ENCODE data around the gene HYLS1.
A peak's percentile ranks its signal among the peaks of the same experiment; 100 is the strongest.
"Not testable (repeated sequence)": the region's sequence is repeated elsewhere in the genome, so short reads cannot be mapped to it uniquely, and the experiment has no call there.

HYLS1 gene, protein sequence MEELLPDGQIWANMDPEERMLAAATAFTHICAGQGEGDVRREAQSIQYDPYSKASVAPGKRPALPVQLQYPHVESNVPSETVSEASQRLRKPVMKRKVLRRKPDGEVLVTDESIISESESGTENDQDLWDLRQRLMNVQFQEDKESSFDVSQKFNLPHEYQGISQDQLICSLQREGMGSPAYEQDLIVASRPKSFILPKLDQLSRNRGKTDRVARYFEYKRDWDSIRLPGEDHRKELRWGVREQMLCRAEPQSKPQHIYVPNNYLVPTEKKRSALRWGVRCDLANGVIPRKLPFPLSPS

DNA sequence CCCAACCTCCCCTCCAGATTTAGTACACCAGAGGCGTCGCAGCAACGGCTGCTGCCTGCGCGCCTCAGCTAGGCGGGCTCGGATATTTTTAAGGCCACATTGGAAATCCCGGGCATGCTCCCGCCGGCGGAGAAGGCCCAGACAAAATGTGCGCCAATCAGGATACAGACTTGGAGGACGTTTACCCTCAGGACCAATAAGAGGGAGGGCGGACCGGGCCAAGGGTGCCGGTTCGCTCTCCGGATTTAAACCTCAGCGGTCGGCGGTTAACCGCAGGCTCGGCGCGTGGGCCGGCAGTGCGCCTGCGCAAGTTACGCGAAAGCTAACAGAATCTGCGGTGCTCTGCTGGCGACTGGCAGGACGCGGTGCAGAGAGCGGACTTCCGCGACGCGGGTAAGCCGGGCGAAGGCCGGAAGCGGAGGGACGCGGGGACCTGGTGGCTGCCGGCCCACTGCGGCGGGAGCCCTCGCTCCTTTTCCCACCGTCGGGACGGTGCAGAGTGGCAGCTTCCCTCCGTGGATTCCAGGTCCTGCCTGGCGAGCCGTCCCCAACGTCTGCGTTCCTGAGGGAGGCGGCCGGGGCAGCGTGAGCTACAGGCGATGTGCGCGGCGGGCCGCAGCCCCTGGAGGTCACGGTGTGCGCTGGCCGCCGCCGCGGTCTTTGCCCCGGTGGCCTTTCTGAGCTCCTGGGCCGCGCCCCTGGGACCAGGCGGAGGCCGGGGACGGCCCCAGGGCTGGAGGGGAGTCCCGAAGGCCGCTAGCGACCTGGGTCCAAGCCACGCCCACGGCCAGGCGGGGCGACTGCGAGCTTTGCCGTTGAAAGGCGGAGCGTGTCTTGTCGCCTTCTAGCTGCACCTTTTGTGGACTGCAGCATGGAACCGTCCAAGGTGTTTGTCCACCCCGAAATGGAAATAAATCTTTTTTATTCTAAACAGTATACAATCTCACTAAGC, at the start of gene HYLS1:
Gene HYLS1 (plus strand): TSS at position 296 of the 952 bp plus-strand sequence. CDS start 11,701 bp downstream, outside the sequence.
- peak; percentile 82 to 88 for DNase-seq (ENCODE audit: low read depth in 1 of 2, low spot score in 1 of 2)

DNA sequence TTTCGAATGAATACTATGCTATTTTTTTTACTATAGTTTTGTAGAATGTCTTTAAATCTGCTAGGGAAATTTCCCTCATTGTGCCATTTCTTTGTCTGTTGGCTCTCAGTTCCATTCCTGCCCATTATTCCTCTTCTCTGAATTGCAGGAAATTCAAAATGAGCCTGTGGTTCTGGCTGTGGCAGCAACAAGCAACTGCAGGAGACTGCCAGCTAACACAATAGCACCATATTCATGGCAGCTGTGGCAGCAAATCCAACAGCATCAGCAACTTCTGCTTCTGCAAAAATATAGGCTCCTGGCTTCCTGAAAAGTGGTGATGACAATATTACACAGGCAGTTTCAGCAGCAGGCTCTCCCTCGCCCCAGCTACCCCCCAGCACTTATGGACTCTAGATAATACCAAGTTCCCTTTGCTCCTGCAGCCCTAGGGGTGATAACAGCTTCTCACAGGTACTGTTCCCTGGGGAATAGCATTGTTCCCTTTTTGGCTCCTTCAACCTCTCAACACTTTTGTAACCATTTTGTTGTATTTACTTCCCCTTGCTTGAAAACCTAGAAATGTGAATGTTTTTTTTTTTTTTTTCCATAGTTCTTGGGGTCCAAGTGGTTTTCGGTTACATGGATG, 45.0 kb upstream of the HYLS1 start:
- DNase-seq (ENCODE audit: low read depth in 1 of 2, low spot score in 1 of 2) = no peak

DNA sequence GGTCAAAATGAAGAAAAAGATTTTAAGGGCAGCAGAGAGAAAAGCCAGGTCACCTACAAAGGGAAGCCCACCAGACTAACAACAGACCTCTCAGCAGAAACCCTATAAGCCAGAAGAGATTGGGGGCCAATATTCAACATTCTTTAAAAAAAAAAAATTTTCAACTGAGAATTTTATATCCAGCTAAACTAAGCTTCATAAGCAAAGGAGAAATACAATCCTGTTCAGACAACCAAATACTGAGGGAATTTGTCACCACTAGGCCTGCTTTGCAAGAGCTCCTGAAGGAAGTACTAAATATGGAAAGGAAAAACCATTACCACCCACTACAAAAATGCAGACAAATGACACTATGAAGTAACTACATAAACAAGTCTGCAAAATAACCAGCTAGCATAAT, 41.3 kb upstream of the HYLS1 start:
- DNase-seq (ENCODE audit: low read depth in 1 of 2, low spot score in 1 of 2) = no peak

DNA sequence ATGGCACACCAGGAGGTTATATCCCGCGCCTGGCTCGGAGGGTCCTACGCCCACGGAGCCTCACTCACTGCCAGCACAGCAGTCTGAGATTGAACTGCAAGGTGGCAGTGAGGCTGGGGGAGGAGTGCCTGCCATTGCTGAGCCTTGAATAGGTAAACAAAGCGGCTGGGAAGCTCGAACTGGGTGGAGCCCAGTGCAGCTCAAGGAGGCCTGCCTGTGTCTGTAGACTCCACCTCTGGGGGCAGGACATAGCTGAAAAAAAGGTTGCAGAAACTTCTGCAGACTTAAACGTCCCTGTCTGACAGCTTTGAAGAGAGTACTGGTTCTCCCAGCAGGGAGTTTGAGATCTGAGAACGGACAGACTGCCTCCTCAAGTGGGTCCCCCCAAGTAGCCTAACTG, 29.8 kb upstream of the HYLS1 start:
- DNase-seq (ENCODE audit: low read depth in 1 of 2, low spot score in 1 of 2) = not testable (repeated sequence)

DNA sequence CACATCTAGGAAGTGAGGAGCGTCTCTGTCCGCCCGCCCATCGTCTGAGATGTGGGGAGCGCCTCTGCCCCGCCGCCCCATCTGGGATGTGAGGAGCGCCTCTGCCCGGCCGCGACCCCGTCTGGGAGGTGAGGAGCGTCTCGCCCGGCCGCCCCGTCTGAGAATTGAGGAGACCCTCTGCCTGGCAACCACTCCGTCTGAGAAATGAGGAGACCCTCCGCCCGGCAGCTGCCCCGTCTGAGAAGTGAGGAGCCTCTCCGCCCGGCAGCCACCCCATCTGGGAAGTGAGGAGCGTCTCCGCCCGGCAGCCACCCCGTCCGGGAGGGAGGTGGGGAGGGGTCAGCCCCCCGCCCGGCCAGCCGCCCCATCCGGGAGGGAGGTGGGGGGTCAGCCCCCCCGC, 24.7 kb upstream of the HYLS1 start:
- DNase-seq (ENCODE audit: low read depth in 1 of 2, low spot score in 1 of 2) = not testable (repeated sequence)

DNA sequence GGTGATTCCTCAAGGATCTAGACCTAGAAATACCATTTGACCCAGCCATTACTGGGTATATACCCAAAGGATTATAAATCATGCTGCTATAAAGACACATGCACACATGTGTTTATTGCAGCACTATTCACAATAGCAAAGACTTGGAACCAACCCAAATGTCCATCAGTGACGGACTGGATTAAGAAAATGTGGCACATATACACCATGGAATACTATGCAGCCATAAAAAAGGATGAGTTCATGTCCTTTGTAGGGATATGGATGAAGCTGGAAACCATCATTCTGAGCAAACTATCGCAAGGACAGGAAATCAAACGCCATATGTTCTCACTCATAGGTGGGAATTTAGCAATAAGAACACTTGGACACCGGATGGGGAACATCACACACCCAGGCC, 22.1 kb upstream of the HYLS1 start:
- not testable (repeated sequence) for DNase-seq (ENCODE audit: low read depth in 1 of 2, low spot score in 1 of 2)

DNA sequence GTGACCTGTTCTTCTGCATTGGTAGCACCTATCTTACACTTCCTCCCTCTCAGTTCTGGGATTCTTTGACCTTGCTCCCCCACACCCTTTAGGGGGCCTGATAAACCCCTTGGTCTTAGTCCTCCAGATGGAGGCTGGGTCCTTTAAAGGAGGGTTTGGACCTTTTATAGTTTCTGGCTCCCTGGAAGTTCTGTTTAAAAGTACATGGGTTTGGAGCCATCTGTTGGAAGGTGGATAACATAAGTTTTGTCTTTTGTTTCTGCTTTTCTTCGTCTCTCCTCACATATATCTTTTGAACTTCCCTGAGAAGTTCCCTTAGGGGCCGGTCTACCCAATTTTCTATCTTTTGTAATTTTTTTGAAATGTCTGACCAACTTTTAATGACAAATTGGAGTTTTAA, 17.9 kb upstream of the HYLS1 start:
- DNase-seq (ENCODE audit: low read depth in 1 of 2, low spot score in 1 of 2) = no peak

DNA sequence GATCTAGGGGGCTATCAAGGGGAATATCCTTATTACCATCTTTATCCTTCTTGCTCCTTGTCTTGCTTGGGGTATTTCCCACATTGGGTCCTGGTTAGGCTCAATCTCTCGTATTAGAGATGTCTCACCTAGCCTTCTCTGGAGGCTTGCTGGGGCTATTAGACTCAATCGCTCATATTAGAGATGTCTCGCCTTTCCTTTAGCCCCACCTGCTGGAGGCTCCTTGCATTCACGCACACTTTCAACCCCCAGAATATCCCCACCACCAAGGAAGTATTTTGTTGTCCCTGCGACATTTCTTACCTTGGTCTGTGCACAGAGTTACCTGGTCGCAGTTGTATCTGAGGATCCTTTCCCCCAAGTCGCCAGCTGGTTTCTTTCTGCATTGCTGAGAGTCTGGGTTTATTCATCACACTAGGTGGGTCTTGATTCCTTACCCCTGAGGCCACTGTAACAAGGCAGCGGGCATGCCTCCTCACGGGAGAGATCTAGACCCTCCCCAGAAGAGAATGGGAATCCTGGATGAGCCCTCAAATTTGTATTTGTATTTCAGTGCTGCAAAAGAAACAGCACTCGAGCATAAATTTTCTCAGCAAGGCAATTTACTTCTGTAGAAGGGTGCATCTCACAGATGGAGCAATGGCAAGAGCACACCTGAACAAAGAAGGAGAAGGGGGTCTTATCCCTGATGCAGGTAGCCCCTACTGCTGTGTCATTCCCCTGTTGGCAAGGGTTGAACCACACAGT, 15.9 kb upstream of the HYLS1 start:
- no peak for DNase-seq (ENCODE audit: low read depth in 1 of 2, low spot score in 1 of 2)

DNA sequence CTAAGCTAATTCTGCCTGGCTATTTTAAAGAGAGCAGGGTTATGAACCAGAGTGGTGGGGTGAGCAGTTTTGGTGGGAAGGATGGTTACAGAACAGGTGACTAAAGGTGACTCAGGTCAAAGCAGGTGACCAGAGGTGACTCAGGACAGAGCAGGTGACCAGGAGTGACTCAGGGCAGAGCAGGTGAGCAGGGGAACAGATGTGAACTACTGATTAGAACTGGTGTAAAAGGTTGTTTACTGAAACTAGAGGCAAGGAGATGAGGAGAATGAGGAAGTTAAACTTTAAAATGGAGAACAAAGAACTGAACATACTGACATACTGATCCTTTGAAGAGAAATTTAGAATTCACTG, 15.4 kb upstream of the HYLS1 start:
- DNase-seq (ENCODE audit: low read depth in 1 of 2, low spot score in 1 of 2) = no peak

DNA sequence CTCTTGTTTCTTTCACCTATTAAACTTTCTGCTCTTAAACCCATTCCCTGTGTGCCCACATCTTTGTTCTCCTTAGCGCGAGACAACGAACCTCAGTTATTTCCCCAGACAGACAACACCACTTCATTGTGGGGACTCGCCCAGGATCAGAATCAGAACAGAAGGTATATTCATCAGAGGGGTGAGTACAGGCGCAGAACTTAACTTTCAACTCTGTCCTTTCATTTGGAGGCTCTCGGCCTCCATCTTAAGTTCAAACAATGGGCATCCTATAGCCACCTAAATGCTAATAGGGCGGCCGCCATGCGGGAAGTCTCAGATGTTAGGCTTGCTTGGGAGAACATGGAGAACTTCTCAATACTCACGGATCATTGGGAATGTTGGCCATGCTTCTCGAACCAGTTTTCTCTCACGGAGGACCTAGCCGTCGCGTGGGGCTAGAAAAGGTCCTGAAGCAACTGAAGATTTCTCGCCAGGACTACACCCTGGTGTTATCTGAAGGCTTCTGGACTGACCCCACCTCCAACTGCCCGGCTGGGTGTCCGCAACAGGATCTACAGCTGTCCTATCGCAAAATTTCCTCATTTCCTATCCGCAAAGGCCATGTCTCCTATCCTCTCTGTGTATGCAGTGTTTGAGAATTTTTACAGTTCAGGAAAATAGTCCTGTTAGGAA, 13.4 kb upstream of the HYLS1 start:
- DNase-seq (ENCODE audit: low read depth in 1 of 2, low spot score in 1 of 2) = no peak

DNA sequence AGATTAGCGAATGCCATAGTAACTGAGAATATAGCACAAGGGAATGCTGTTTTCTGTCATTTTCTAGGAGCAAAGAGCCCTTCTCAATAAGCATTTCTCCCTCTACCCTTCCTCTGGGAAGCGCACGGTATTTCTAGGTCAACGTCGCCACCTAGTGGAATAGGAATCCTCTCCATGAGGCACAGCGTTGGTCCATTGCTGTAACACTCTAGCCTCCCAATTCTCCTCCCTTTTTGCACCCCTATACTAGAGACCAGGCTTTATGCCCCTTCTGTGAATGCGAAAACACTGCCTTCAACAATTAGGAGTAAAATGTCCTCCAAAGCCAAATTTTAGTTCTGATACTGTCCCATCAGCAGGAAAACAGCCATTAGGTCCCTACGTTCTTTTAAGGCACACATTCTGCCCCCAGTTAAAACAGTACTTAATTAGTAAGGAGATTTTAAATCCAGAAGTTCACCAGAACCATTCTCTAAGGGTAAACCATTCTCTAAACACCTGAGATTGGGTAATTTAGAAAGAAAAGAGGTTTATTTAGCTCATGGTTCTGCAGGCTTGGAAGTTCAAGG, 12.8 kb upstream of the HYLS1 start:
- no peak for DNase-seq (ENCODE audit: low read depth in 1 of 2, low spot score in 1 of 2)

DNA sequence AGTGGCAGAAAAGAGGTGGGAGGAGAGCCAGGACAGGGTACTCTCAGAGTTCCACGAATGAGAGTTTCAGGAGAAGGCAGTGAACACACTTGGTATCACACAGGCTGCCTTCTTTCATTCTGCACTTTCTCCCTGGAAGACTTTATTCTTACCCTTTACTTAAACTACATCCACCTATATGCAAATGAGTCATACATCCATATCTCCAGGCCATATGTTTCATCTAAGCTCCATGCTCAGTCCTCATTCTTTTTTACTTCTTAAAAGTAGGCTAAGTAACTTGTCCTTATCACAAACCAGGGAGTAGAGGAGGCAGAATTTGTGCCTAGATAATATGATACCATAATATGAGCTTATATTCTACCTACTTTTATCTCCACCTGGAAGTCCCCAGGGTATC, 6.2 kb upstream of the HYLS1 start:
- no peak for DNase-seq (ENCODE audit: low read depth in 1 of 2, low spot score in 1 of 2)

DNA sequence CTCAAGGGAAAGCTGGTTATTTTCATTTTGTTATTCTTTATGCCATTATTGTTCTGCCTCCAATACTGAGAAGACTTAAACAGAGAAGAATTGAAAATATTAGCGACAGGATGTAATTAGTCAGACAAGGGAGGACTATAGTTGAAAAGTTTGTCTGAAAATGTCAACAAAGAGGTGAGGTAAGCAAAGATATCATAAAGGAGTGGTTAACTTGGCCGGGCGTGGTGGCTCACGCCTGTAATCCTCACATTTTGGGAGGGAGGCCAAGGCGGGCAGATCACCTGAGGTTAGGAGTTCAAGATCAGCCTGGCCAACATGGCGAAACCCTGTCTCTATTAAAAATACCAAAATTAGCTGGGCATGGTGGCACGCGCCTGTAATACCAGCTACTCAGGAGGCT, 4.1 kb upstream of the HYLS1 start:
- DNase-seq (ENCODE audit: low read depth in 1 of 2, low spot score in 1 of 2) = no peak

DNA sequence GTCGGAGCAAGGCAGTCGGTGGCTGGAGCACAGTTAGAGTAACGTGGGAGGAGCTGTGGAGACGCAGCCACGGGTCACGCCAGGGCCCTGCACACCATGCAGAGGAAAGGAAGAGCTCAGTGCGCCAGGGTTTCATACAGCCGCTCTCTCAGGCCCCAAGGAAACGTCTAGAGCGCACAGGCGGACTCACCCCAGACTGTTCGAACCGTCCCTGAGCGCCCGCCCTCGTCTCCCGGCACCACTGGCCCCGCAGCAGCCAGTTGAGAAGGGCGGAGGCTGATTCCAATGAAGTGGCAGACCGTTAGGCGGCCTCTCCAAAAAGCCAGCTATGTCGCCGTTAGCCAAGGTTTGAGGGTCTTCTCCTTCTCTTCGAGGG, 483 bp upstream of the HYLS1 start:
- DNase-seq (ENCODE audit: low read depth in 1 of 2, low spot score in 1 of 2) = no peak

DNA sequence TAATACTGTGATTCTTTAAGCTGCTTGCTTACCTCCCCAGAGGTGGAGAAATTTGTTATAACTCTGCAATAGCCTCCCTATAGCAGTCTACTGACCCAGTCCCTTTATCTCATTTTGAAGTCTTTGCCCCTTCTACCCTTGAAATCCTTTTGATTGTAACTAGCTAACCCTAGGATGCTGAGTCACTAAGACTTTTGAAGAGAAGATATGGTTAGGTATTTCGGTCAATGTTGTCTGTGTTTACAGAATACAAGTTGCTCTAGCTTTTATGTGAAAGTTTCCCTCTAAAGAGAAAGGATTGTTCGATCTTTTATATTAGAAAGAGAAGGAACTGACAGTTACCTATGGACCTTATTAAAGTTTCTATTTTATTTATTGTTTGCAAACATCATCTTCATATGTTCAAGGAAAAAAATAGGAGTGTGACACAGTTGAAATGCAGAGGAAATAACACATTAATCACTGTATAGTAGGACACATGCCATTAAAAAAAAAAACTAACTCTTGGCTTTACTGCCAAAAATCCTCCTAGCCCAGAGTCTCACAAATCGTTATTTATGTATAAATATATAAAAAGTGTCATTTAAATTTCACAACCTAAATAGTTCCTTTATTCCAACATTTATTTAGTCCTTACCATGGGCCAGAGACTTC, 3.1 kb downstream of the HYLS1 start:
- no peak for DNase-seq (ENCODE audit: low read depth in 1 of 2, low spot score in 1 of 2)

DNA sequence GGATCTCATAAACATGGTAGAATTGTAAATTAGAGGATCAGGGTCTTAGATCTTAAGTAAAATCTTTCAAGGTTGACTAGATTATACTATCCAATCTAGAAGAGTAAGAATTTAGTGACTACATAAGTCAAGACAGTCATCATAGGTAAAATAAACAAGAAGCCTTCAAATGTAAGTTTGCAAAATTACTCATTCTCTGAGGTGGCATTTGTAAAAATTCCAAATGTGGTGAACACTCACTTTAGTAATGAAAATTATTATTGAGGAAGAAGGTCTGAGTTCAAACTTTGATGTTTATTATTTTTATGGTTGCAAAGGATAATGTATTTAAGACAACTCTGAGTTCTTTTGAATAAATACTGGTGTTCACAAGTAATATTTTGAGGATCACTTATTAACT, 4.6 kb downstream of the HYLS1 start:
- no peak for DNase-seq (ENCODE audit: low read depth in 1 of 2, low spot score in 1 of 2)

DNA sequence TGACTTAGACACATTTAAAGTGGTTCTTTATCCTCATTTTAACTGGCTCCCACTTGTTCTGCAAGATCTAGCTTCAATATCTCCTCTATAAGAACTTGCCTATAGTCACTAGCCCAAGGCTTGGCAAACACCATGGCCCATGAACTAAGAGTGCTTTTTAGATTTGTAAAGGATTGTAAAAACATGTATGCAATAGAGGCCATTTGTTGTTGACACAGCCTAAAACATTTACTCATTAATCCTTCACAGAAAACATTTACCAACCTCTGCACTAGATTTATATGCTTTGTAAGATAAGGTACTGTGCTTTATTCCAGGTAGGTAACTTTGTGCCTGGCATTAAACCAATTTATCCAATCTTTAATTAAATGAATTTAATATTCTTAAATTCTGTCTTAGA, 5.5 kb downstream of the HYLS1 start:
- DNase-seq (ENCODE audit: low read depth in 1 of 2, low spot score in 1 of 2) = no peak

DNA sequence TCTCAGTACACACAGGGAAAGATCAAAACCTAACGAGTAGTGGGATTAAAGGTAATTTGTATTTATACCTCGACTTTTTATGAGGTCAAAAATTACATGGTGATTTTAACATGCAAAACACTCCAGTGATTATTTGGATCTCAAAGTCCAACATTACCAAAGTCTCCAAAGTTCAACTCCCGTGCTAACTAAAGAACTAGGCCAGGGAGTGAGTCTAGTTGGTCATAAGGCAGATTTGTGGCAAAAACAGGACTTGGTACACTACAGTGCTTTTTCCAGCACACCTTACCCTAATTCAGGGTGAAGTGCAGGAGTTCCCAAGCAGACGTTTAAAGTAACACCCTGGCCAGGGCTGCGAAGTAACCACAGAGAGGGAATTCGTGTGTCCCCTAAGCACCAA, 14.4 kb downstream of the HYLS1 start:
- DNase-seq (ENCODE audit: low read depth in 1 of 2, low spot score in 1 of 2) = no peak

DNA sequence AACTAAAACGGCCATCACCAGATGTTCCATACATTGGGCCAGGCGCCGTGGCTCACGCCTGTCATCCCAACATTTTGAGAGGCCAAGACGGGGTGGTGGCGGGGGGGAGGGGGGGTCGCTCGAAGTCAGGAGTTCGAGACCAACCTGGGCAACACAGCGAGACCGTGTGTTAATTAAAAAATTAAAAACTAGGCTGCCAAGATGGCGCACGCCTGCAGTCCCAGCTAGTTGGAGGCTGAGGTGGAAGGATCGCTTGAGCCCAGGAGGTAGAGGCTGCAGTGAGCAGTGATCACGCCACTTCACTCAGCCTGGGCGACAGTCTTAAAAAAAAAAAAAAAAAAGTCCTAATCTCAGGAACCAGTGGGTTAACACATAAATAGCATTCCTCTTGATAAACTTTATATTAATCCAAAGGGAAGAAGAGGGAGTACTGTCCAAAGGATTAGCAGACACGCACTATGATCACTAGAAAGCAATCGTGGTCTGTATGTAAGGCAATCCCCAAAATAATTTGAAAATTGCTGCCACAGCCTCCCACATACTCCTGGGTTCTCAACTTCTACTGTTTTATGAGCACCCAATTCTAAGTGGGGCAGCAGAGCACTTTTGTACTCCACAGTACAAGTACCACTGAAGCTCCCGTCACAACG, 14.9 kb downstream of the HYLS1 start:
- no peak for DNase-seq (ENCODE audit: low read depth in 1 of 2, low spot score in 1 of 2)
